ENCODE results near the gene PPIL6. TPM values are rescaled to one million over a fixed set of nuclear protein-coding genes. Genes with fewer than 3 reads are reported as not detected.

PPIL6 gene
- polyA plus RNA-seq, 3 donors = 0.09 to 0.28 (median 0.14) TPM

DNA sequence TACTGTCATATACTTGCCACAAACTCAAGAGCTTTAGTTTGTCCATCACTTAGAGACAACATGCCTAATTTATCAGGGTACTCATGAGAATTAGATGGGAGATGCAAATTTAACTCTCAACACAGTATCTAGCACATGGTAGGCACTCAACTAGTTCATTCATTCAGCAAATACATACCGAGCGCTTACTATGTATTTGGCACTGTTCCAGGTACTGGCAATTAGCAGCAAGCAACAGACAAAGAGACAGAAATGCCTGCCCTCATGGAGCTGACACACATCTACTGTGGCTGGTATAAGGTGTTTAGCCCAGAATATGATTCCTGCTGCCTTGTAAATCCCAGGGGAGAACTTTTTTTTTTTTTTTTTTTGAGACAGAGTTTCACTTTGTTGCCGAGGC lies 10.4 kb upstream of the PPIL6 start:
- Histone ChIP-seq H4K20me1 (ENCODE audit: insufficient read depth, low read length) (peaks cover 75% of the 10 kb centered on the region), H3K36me3 (replicated peaks in 1 of 2; ENCODE audit: control insufficient read depth in 1 of 2, insufficient read depth in 2 of 2, low read length in 2 of 2) (peaks cover 54 to 76% of the 10 kb centered on the region in 2 donors), H3K4me1 (ENCODE audit: control insufficient read depth in 1 of 2, insufficient read depth in 2 of 2, low read length in 2 of 2) (peaks cover 16 to 31% of the 10 kb centered on the region in 2 donors), H3K27me3 (ENCODE audit: control insufficient read depth in 2 of 2, insufficient read depth in 2 of 2, low read length in 2 of 2) (no peaks in the 10 kb centered on the region), H3K4me3 (replicated peaks in 1 of 3; ENCODE audit: low read depth in 2 of 3, low read length in 3 of 3) (no peak overlapping the region), H2AFZ (ENCODE audit: insufficient read depth, low read depth, low read length, poor library complexity, severe bottlenecking) (no peak overlapping the region), H3K9me3 (replicated peaks in 1 of 2; ENCODE audit: control insufficient read depth in 1 of 2, insufficient read depth in 1 of 2, low read length in 2 of 2) (no peaks in the 10 kb centered on the region), H3K9ac (ENCODE audit: insufficient read depth, low read length, poor library complexity, severe bottlenecking) (no peak overlapping the region), H3K4me2 (replicated peaks; ENCODE audit: extremely low read depth, low read length, poor library complexity, severe bottlenecking) (no peak overlapping the region), H3K79me2 (ENCODE audit: insufficient read depth, low read length) (peaks cover 55% of the 10 kb centered on the region), H3K27ac (ENCODE audit: low read depth in 1 of 2, low read length in 2 of 2) (no peak overlapping the region)
- Mint-ChIP-seq H3K27ac (peak overlapping the region in 1 of 7 donors; percentile 30), H3K36me3 (peaks cover 43 to 76% of the 10 kb centered on the region in 2 donors), H3K9me3 (peaks cover 0 to 3% (median 0%) of the 10 kb centered on the region in 7 donors), H3K4me3 (no peak overlapping the region), H3K4me1 (peaks cover 37% of the 10 kb centered on the region), H3K27me3 (ENCODE audit: low read depth in 3 of 3) (peaks cover 0 to 2% (median 0%) of the 10 kb centered on the region in 3 donors)
- WGBS (ENCODE audit: insufficient coverage) = no CpG with 5 or more reads among the region's 3 CpGs
- TF ChIP-seq, protein P1, sequence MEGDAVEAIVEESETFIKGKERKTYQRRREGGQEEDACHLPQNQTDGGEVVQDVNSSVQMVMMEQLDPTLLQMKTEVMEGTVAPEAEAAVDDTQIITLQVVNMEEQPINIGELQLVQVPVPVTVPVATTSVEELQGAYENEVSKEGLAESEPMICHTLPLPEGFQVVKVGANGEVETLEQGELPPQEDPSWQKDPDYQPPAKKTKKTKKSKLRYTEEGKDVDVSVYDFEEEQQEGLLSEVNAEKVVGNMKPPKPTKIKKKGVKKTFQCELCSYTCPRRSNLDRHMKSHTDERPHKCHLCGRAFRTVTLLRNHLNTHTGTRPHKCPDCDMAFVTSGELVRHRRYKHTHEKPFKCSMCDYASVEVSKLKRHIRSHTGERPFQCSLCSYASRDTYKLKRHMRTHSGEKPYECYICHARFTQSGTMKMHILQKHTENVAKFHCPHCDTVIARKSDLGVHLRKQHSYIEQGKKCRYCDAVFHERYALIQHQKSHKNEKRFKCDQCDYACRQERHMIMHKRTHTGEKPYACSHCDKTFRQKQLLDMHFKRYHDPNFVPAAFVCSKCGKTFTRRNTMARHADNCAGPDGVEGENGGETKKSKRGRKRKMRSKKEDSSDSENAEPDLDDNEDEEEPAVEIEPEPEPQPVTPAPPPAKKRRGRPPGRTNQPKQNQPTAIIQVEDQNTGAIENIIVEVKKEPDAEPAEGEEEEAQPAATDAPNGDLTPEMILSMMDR (IDR thresholded peaks at IDR 0.05) = no peak
- no peak for DNase-seq
- intact Hi-C loops (cut with micrococcal nuclease) = loop anchor here in 1 of 2 donors (10.0 kb wide), 1 partner anchor 356 kb away; the partner anchor contains the start of genes CEP57L1 and SESN1

DNA sequence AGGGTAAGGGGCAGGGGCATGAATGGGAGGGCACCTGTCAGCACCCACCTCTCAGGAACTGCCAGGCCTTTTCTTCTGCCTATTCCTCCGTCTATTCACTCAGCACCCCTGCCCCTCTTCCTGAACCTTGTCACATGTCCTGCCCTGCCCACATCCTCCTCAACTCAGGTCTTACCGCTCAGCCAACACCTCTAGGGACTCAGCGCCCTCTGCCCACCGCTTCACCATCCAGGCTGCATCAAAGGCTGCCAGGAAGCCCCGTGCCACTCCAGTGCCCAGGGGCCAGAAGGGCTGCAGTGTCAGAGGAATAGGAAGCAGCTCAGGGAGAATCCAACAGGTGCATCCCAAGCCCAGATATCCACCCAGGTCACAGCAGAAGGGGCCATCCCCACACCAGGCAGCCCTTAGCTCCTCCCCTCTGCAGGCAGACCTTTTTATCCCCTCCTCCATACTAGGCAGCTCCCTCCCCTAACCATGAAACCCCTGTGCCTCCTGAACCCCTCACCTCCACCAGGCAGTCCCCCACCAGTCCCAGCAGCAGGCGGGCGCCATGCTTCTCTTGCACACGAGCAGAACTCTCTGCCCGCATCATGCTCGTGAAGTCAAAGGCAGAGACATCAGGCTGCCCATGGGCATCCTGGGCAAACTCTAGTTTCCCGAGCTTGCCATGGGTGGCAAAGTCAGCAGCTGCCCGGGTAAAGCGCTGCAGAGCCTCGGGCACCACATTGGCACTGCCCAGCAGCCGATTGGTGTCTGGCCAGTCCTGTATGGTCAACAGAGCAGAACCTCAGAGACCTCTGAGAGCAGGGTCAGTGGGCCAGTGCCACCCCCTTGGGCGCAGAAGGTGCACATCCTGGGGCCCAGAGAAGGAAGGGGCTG lies 9.6 kb upstream of the PPIL6 start:
- WGBS (ENCODE audit: insufficient coverage) = 72% methylated on average over 16 of the region's 16 CpGs
- H2AFZ ChIP-seq (ENCODE audit: insufficient read depth, low read depth, low read length, poor library complexity, severe bottlenecking) = no peak overlapping the region
- no peak overlapping the region for H3K4me3 ChIP-seq (replicated peaks in 1 of 3; ENCODE audit: low read depth in 2 of 3, low read length in 3 of 3)
- peaks cover 62 to 84% of the 10 kb centered on the region in 2 donors for H3K36me3 ChIP-seq (replicated peaks in 1 of 2; ENCODE audit: control insufficient read depth in 1 of 2, insufficient read depth in 2 of 2, low read length in 2 of 2)
- Mint-ChIP-seq H3K4me3 (no peak overlapping the region), H3K27me3 (ENCODE audit: low read depth in 3 of 3) (peaks cover 0 to 2% (median 1%) of the 10 kb centered on the region in 3 donors), H3K9me3 (peaks cover 0 to 2% (median 0%) of the 10 kb centered on the region in 7 donors), H3K27ac (peak overlapping the region in 5 of 7 donors; percentile 1 to 78 (median 65)), H3K36me3 (peaks cover 51 to 84% of the 10 kb centered on the region in 2 donors), H3K4me1 (peaks cover 37% of the 10 kb centered on the region)
- peaks cover 16 to 31% of the 10 kb centered on the region in 2 donors for H3K4me1 ChIP-seq (ENCODE audit: control insufficient read depth in 1 of 2, insufficient read depth in 2 of 2, low read length in 2 of 2)
- peak overlapping the region in 1 of 2 donors; percentile 41 for H3K27ac ChIP-seq (ENCODE audit: low read depth in 1 of 2, low read length in 2 of 2)
- peaks cover 82% of the 10 kb centered on the region for H4K20me1 ChIP-seq (ENCODE audit: insufficient read depth, low read length)
- no peak for DNase-seq
- TF ChIP-seq, protein P1 (IDR thresholded peaks at IDR 0.05) = no peak
- no peaks in the 10 kb centered on the region for H3K9me3 ChIP-seq (replicated peaks in 1 of 2; ENCODE audit: control insufficient read depth in 1 of 2, insufficient read depth in 1 of 2, low read length in 2 of 2)
- H3K27me3 ChIP-seq (ENCODE audit: control insufficient read depth in 2 of 2, insufficient read depth in 2 of 2, low read length in 2 of 2) = no peaks in the 10 kb centered on the region
- H3K79me2 ChIP-seq (ENCODE audit: insufficient read depth, low read length) = peaks cover 55% of the 10 kb centered on the region
- intact Hi-C loops (cut with micrococcal nuclease) = loop anchor here in 1 of 2 donors (10.0 kb wide), 1 partner anchor 355 kb away; the partner anchor contains the start of genes CEP57L1 and SESN1
- no peak overlapping the region for H3K4me2 ChIP-seq (replicated peaks; ENCODE audit: extremely low read depth, low read length, poor library complexity, severe bottlenecking)
- H3K9ac ChIP-seq (ENCODE audit: insufficient read depth, low read length, poor library complexity, severe bottlenecking) = no peak overlapping the region
